IPS DF 6.9 (cell line): ENCODE measurements around the gene DAB1.

Source experiments
- DNase-seq: peaks from one replicate; pipeline ENCODE4 v3.0.0-alpha.2; 2013; ENCODE audit warnings: low read depth, low spot score
- H3K27ac ChIP-seq: one replicate; pipeline ENCODE4 v1.5.1; 2013; ENCODE audit warnings: low read length, control low read depth
- H3K27me3 ChIP-seq: 2 replicates; pipeline ENCODE4 v1.6.1; 2013; ENCODE audit warnings: mild to moderate bottlenecking, low read length; ENCODE audit not compliant: control insufficient read depth, insufficient read depth
- H3K36me3 ChIP-seq: 2 replicates; pipeline ENCODE4 v1.6.1; 2013; ENCODE audit warnings: low read length; ENCODE audit not compliant: control insufficient read depth, insufficient read depth
- H3K4me1 ChIP-seq: 2 replicates; pipeline ENCODE4 v1.6.1; 2013; ENCODE audit warnings: low read length; ENCODE audit not compliant: control insufficient read depth, insufficient read depth
- H3K4me3 ChIP-seq: 2 replicates; pipeline ENCODE4 v1.5.1; 2013; ENCODE audit warnings: mild to moderate bottlenecking, low read length
- H3K9me3 ChIP-seq: 2 replicates; pipeline ENCODE4 v1.6.1; 2013; ENCODE audit warnings: low read length, inconsistent platforms; ENCODE audit not compliant: control insufficient read depth, insufficient read depth
- WGBS: extraction: QIAGEN DNeasy Blood & Tissue Kit; methylation state at CpG from one replicate; pipeline ENCODE4 v1.1.7; 2013; ENCODE audit warnings: mixed read lengths, missing lambda C conversion rate; ENCODE audit not compliant: insufficient read length, insufficient coverage; 5-methylcytosine and 5-hydroxymethylcytosine counted together

DAB1 gene

GRCh38 chr1:57208741-57209302 is 215.0 kb downstream of the DAB1 start:
- no peaks in the 10 kb centered on the region for H3K9me3 ChIP-seq
- 0 out of 2 replicates have a peak, but pooled peaks cover 1% of the 10 kb centered on the region for H3K4me1 ChIP-seq
- DNase-seq = no peak
- H3K27ac ChIP-seq = no peak overlapping the region
- H3K27me3 ChIP-seq = peaks cover 5% of the 10 kb centered on the region; the same call in 1 of the 2 replicates
- H3K36me3 ChIP-seq = no peaks in the 10 kb centered on the region
- WGBS = no CpG with 5 or more reads among the region's 1 CpG
- H3K4me3 ChIP-seq = no peak overlapping the region

- H3K9me3 ChIP-seq = no peaks in the 10 kb centered on the region
- peaks cover 20% of the 10 kb centered on the region for H3K27me3 ChIP-seq
- DNase-seq = peak; percentile 48
- H3K4me1 ChIP-seq = peaks cover 1% of the 10 kb centered on the region; the same call in 1 of the 2 replicates
- no peak overlapping the region for H3K4me3 ChIP-seq
- no peaks in the 10 kb centered on the region for H3K36me3 ChIP-seq
- no peak overlapping the region for H3K27ac ChIP-seq
Measured at GRCh38 chr1:57206038-57206437, 217.8 kb downstream of the DAB1 start.

GRCh38 chr1:57204942-57205787 is 218.7 kb downstream of the DAB1 start:
- Histone ChIP-seq H3K27ac (no peak overlapping the region), H3K4me3 (no peak overlapping the region), H3K27me3 (peaks cover 25% of the 10 kb centered on the region), H3K36me3 (no peaks in the 10 kb centered on the region), H3K9me3 (no peaks in the 10 kb centered on the region), H3K4me1 (peaks cover 1% of the 10 kb centered on the region; the same call in 1 of the 2 replicates)
- no CpG with 5 or more reads among the region's 5 CpGs for WGBS
- DNase-seq = no peak

GRCh38 chr1:57204091-57204490 is 219.8 kb downstream of the DAB1 start:
- H3K4me3 ChIP-seq = no peak overlapping the region
- H3K9me3 ChIP-seq = no peaks in the 10 kb centered on the region
- no peak for DNase-seq
- H3K36me3 ChIP-seq = no peaks in the 10 kb centered on the region
- H3K27ac ChIP-seq = no peak overlapping the region
- no CpG with 5 or more reads among the region's 3 CpGs for WGBS
- H3K27me3 ChIP-seq = peaks cover 28% of the 10 kb centered on the region
- H3K4me1 ChIP-seq = peaks cover 1% of the 10 kb centered on the region; the same call in 1 of the 2 replicates

GRCh38 chr1:57202241-57202640 is 221.6 kb downstream of the DAB1 start:
- DNase-seq = no peak
- Histone ChIP-seq H3K4me3 (no peak overlapping the region), H3K27ac (no peak overlapping the region), H3K27me3 (peaks cover 28% of the 10 kb centered on the region), H3K9me3 (no peaks in the 10 kb centered on the region), H3K4me1 (peaks cover 1% of the 10 kb centered on the region; the same call in 1 of the 2 replicates), H3K36me3 (no peaks in the 10 kb centered on the region)
- no CpG with 5 or more reads among the region's 2 CpGs for WGBS

- WGBS = no CpG with 5 or more reads among the region's 2 CpGs
- no peak overlapping the region for H3K4me3 ChIP-seq
- no peaks in the 10 kb centered on the region for H3K9me3 ChIP-seq
- no peaks in the 10 kb centered on the region for H3K36me3 ChIP-seq
- DNase-seq = no peak
- no peak overlapping the region for H3K27ac ChIP-seq
- peaks cover 23% of the 10 kb centered on the region for H3K27me3 ChIP-seq
- peaks cover 1% of the 10 kb centered on the region; the same call in 1 of the 2 replicates for H3K4me1 ChIP-seq
Measured at GRCh38 chr1:57198912-57199311, 224.9 kb downstream of the DAB1 start.

GRCh38 chr1:57195436-57195941 is 228.4 kb downstream of the DAB1 start:
- Histone ChIP-seq H3K4me3 (no peak overlapping the region), H3K27me3 (peaks cover 5% of the 10 kb centered on the region; the same call in 1 of the 2 replicates), H3K27ac (no peak overlapping the region), H3K36me3 (no peaks in the 10 kb centered on the region), H3K9me3 (no peaks in the 10 kb centered on the region), H3K4me1 (no peaks in the 10 kb centered on the region)
- no CpG with 5 or more reads among the region's 1 CpG for WGBS
- DNase-seq = no peak

GRCh38 chr1:57192222-57192621 is 231.6 kb downstream of the DAB1 start:
- DNase-seq = no peak
- no peaks in the 10 kb centered on the region for H3K36me3 ChIP-seq
- no CpG with 5 or more reads among the region's 2 CpGs for WGBS
- H3K4me3 ChIP-seq = no peak overlapping the region
- no peak overlapping the region for H3K27ac ChIP-seq
- no peaks in the 10 kb centered on the region for H3K4me1 ChIP-seq
- H3K9me3 ChIP-seq = no peaks in the 10 kb centered on the region
- no peaks in the 10 kb centered on the region for H3K27me3 ChIP-seq

GRCh38 chr1:57190898-57191297 is 233.0 kb downstream of the DAB1 start:
- no peaks in the 10 kb centered on the region for H3K27me3 ChIP-seq
- no peaks in the 10 kb centered on the region for H3K4me1 ChIP-seq
- H3K27ac ChIP-seq = no peak overlapping the region
- no peaks in the 10 kb centered on the region for H3K36me3 ChIP-seq
- no peaks in the 10 kb centered on the region for H3K9me3 ChIP-seq
- no peak for DNase-seq
- no CpG with 5 or more reads among the region's 2 CpGs for WGBS
- no peak overlapping the region for H3K4me3 ChIP-seq

GRCh38 chr1:57188168-57188567 is 235.7 kb downstream of the DAB1 start:
- no peak overlapping the region for H3K4me3 ChIP-seq
- no peaks in the 10 kb centered on the region for H3K27me3 ChIP-seq
- no peak for DNase-seq
- H3K27ac ChIP-seq = no peak overlapping the region
- no peaks in the 10 kb centered on the region for H3K36me3 ChIP-seq
- no CpG with 5 or more reads among the region's 2 CpGs for WGBS
- H3K4me1 ChIP-seq = no peaks in the 10 kb centered on the region
- no peaks in the 10 kb centered on the region for H3K9me3 ChIP-seq
